Kidney tubule cell (primary cell): Measurements from ENCODE around the gene MICU2.

Experiments used
- DNase-seq: peaks from one replicate; pipeline ENCODE4 v3.0.0-alpha.2; 2018; ENCODE audit warnings: low spot score

Gene MICU2

GRCh38 chr13:21544515-21544914, 59.5 kb downstream of the MICU2 start:
- peak; percentile 31 for DNase-seq

DNA sequence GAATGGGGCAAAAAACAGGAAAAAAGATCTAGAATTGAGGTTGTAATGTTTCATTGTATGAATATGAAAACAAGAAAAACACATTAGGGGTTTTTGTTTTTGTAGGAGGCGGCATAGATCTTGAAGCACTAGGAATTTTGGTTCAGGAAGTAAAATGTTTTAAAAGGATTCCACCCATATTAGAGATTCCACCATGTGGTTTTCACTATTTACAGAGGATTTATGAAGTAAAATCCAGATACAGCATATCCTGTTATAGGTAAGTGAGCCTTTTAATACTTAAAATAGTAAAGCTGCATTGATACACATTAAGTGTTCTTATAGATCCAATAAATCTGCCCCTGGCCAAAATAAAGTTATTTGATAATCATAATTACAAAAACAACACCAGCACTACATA, 61.4 kb downstream of the MICU2 start:
- no peak for DNase-seq

- DNase-seq = no peak
These were observed 62.0 kb downstream of the MICU2 start for GRCh38 chr13:21541980-21542379.

DNA sequence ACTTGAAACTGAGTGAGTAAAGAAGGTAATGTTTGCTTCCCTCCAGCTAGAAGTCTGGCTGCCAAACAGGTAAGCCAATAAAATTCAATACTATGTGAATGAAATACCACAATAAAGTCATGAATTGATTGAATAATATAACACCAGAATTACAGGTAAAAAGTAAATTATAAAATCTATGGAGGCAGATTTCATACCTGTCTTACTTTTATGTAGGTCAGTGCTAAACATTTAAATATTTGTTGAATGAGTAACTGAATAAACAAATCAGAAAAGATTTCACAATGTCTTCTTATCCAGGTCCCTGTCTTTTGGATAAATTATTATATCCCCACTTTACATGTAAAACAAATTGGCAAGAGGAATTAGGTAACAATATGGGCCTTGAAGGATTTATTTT, 62.7 kb downstream of the MICU2 start:
- peak; percentile 8 for DNase-seq

DNA sequence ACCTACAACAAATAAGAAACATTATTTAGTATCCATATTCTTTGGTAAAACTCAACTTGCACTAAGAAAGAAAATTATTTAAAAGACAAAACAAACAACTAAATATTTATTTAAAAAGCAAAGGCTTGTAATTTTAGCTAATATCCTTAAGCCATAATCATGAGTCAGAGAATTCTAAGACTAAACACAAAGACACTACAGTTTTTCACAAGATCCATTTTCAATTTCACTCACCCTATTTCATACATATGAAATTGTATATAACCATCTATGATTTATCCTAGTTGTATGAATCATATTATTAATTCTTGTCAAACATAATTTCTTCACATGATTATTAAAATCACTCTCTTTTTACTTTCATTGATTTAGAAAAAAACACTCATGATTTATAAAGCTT, 64.3 kb downstream of the MICU2 start:
- DNase-seq = no peak

- DNase-seq = no peak
These were observed 65.2 kb downstream of the MICU2 start for GRCh38 chr13:21538753-21539152.

GRCh38 chr13:21538280-21538679, 65.7 kb downstream of the MICU2 start:
- DNase-seq = no peak

DNA sequence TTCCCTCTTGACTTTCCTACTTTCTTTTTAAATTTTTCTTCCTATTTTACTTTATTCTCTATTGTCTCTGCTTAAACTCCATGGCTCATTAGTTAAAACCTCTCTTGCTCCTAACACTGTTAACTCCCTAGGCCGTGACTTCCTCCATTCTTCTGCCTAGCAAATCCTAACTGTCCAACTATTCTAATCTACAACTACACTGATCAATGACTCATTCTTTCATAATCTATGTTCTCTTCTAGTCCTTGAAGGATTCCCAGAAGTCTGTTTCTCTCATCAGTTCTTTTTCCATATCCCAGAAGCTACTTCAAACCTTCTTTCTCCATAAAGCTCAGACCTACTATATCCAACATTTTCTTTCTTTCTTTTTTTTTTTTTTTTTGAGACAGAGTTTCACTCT, 66.9 kb downstream of the MICU2 start:
- no peak for DNase-seq

- DNase-seq = no peak
These were observed 69.2 kb downstream of the MICU2 start for GRCh38 chr13:21534760-21535159.

DNA sequence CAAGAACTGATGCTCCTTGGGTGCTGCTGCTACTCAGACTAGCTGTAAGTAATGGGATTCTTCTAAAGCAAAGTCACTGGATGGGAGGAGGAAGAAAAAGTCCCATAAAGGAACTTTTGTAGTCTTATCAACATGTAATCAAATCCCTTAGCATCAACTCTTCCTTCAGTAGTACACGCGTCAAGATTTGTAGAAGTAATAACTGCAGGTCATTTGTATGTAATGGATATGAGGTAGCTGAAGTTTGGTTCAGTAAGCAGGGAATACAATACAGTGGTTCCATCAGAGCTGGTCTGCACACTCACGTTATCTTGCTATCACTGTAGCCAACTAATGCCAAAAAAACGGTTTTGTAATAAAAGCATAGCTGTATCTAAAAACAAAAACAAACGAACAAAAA, 72.5 kb downstream of the MICU2 start:
- DNase-seq = no peak

GRCh38 chr13:21530656-21531055, 73.3 kb downstream of the MICU2 start:
- no peak for DNase-seq

DNA sequence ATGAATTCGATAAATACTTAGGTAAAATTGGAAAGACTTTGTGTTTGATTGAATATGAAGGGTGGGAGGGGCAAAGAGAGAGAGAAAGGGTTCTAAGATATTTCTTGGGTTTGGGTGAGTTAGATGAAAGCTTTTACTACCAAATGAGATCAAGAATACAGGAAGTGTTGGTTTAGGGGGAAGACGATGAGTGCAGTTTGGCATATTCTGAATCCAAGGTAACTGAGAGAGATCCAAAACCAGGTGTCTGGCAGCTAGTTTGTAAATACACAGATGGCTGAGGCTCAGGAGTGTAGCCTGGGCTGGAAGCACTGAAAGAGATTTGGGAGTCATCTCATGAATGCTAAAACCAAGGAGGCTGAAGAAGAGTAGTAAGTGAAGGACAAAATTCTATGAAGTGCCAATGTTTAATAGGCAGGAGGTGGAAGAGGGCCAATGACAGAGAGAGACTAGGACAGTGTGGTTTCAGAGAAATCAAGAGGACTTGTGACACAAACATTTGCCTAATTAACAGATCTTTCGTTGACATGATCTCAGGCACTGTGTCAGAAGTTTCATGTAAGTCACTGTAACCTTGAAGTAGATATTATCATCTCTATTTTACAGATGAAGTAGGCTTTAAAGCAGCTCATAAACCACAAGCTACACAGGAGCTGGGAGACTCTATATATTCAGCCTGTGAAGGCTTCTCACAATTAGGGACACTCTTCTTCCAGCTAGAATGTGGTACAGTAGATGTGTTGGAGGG, 74.7 kb downstream of the MICU2 start:
- no peak for DNase-seq

DNA sequence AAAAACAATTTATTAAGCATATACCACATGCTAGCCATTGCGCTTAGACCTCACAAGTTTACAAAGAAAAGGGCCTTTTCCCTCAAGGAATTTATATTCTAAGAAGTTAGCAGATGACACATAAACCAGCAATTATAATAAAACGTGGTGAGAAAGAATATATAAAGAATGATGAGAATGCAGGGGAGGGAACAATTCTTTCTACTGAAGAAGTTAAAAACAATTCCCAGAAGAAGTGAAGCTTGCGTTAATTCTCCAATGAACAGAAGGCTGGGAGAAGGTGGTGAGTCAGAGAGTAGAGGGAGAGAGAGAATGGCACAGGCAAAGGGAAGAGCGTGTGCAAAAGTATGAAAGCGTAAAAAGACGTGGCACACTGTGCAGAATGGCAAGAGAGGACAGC, 75.4 kb downstream of the MICU2 start:
- peak; percentile 59 for DNase-seq

- no peak for DNase-seq
These were observed 77.0 kb downstream of the MICU2 start for GRCh38 chr13:21526707-21527540.

DNA sequence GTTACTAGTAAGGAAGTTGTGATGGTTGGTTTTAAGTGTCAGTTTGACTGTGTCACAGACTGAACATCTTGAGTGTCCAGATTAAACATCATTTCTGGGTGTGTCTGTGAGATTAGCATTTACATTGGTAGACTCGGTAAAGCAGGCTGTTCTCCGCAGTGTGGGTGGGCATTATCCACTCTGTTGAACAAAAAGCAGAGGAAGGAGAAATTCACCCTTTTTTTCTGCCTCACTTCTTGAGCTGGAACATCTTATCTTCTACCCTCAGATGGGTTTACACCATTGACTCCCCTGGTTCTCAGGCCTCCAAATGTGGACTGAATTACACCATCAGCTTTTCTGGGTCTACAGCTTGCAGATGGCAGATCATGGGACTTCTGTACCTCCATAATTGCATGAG, 81.1 kb downstream of the MICU2 start:
- no peak for DNase-seq

GRCh38 chr13:21522130-21522529, 81.8 kb downstream of the MICU2 start:
- no peak for DNase-seq

- DNase-seq = no peak
These were observed 85.3 kb downstream of the MICU2 start for GRCh38 chr13:21518617-21519144.

- DNase-seq = no peak
These were observed 86.4 kb downstream of the MICU2 start for GRCh38 chr13:21517576-21517975.

DNA sequence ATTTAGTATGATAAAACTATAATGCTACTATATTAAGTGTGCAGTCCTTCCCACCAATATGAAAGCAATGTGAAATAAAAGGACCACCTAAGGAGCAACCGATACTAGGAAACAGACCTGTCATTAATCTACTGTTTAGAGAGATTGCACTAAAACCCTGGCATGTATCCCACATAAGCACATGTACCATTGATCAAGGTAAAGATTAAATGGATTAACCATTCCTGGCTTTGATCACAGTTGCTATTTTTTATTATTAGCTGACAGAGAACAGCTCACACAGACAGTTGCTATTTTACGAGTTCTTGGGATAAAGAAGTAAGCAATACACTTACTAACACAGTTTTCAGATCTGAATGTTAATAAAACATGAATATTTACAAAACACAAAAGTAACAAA, 87.2 kb downstream of the MICU2 start:
- DNase-seq = no peak

- DNase-seq = no peak
These were observed 92.1 kb downstream of the MICU2 start for GRCh38 chr13:21511849-21512248.

- no peak for DNase-seq
These were observed 99.6 kb downstream of the MICU2 start for GRCh38 chr13:21504379-21504778.

GRCh38 chr13:21501686-21502085, 102.3 kb downstream of the MICU2 start:
- peak; percentile 32 for DNase-seq

- DNase-seq = peak; percentile 14
These were observed 117.6 kb downstream of the MICU2 start for GRCh38 chr13:21486322-21486721.
